ENCODE measurements around the gene ZNF654. TPM values are rescaled to one million over a fixed set of nuclear protein-coding genes. Genes with fewer than 3 reads are reported as not detected.

The ZNF654 gene
- total and polyA plus RNA-seq, 2 of the 13 experiments (the other 11 are each of a cell fraction or from before 2014, with no cell fraction given): 1.8 to 4.1 TPM

- TF ChIP-seq HNF1A (IDR thresholded peaks at IDR 0.05; ENCODE audit: low read depth): no peak
- TF ChIP-seq HNF1A (CRISPR knock-in tag; IDR thresholded peaks at IDR 0.05; ENCODE audit: borderline replicate concordance): peak; percentile 50; the same call in 1 of the 2 replicates
- TF ChIP-seq, protein P1, sequence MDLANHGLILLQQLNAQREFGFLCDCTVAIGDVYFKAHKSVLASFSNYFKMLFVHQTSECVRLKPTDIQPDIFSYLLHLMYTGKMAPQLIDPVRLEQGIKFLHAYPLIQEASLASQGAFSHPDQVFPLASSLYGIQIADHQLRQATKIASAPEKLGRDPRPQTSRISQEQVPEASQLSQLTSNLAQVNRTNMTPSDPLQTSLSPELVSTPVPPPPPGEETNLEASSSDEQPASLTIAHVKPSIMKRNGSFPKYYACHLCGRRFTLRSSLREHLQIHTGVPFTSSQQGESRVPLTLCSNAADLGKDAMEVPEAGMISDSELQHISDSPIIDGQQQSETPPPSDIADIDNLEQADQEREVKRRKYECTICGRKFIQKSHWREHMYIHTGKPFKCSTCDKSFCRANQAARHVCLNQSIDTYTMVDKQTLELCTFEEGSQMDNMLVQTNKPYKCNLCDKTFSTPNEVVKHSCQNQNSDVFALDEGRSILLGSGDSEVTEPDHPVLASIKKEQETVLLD (CRISPR knock-in tag; IDR thresholded peaks at IDR 0.05; ENCODE audit: low read depth): no peak
- no peak for TF ChIP-seq NR1H2 (CRISPR knock-in tag; IDR thresholded peaks at IDR 0.05; ENCODE audit: borderline replicate concordance, low read depth)
- TF ChIP-seq, protein P2, sequence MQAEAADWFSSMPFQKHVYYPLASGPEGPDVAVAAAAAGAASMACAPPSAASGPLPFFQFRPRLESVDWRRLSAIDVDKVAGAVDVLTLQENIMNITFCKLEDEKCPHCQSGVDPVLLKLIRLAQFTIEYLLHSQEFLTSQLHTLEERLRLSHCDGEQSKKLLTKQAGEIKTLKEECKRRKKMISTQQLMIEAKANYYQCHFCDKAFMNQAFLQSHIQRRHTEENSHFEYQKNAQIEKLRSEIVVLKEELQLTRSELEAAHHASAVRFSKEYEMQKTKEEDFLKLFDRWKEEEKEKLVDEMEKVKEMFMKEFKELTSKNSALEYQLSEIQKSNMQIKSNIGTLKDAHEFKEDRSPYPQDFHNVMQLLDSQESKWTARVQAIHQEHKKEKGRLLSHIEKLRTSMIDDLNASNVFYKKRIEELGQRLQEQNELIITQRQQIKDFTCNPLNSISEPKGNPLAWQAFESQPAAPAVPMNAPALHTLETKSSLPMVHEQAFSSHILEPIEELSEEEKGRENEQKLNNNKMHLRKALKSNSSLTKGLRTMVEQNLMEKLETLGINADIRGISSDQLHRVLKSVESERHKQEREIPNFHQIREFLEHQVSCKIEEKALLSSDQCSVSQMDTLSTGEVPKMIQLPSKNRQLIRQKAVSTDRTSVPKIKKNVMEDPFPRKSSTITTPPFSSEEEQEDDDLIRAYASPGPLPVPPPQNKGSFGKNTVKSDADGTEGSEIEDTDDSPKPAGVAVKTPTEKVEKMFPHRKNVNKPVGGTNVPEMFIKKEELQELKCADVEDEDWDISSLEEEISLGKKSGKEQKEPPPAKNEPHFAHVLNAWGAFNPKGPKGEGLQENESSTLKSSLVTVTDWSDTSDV (CRISPR knock-in tag; IDR thresholded peaks at IDR 0.05): no peak
- TF ChIP-seq, protein P3, sequence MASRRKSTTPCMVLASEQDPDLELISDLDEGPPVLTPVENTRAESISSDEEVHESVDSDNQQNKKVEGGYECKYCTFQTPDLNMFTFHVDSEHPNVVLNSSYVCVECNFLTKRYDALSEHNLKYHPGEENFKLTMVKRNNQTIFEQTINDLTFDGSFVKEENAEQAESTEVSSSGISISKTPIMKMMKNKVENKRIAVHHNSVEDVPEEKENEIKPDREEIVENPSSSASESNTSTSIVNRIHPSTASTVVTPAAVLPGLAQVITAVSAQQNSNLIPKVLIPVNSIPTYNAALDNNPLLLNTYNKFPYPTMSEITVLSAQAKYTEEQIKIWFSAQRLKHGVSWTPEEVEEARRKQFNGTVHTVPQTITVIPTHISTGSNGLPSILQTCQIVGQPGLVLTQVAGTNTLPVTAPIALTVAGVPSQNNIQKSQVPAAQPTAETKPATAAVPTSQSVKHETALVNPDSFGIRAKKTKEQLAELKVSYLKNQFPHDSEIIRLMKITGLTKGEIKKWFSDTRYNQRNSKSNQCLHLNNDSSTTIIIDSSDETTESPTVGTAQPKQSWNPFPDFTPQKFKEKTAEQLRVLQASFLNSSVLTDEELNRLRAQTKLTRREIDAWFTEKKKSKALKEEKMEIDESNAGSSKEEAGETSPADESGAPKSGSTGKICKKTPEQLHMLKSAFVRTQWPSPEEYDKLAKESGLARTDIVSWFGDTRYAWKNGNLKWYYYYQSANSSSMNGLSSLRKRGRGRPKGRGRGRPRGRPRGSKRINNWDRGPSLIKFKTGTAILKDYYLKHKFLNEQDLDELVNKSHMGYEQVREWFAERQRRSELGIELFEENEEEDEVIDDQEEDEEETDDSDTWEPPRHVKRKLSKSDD (CRISPR knock-in tag; IDR thresholded peaks at IDR 0.05; ENCODE audit: low read depth): peak; percentile 35; the same call in 1 of the 2 replicates
- no peak for TF ChIP-seq ZNF513 (CRISPR knock-in tag; conservative IDR thresholded peaks at IDR 0.05)
- TF ChIP-seq KDM4B (CRISPR knock-in tag; IDR thresholded peaks at IDR 0.05): peak; percentile 47
- TF ChIP-seq ZNF468 (CRISPR knock-in tag; IDR thresholded peaks at IDR 0.05): 0 out of 2 replicates have a peak, but pooled peaks have one; percentile 74
- TF ChIP-seq ZMYM3 (CRISPR knock-in tag; IDR thresholded peaks at IDR 0.05): peak; percentile 15; the same call in 1 of the 2 replicates
- TF ChIP-seq MTA3 (CRISPR knock-in tag; IDR thresholded peaks at IDR 0.05): no peak
- no peak for TF ChIP-seq STAT5B (CRISPR knock-in tag; IDR thresholded peaks at IDR 0.05)
- 0 out of 2 replicates have a peak, but pooled peaks have one; percentile 55 for TF ChIP-seq GTF3A (CRISPR knock-in tag; conservative IDR thresholded peaks at IDR 0.05)
- peak; percentile 70; the same call in 1 of the 2 replicates for TF ChIP-seq FOXC1 (CRISPR knock-in tag; IDR thresholded peaks at IDR 0.05; ENCODE audit: borderline replicate concordance)
These were observed 90.7 kb downstream of the ZNF654 start, which contains the start of gene C3orf38 (continued) for GRCh38 chr3:88149509-88150362.

All from HepG2 (cell line).